Right lobe of liver (tissue), 6 donors: ENCODE measurements around the gene LHB. TPM values are rescaled to one million over a fixed set of nuclear protein-coding genes. Genes with fewer than 3 reads are reported as not detected.

Source experiments
- ATAC-seq, 4 donors: fragments of 200-7000 bp; cut with Tn5 transposase; one replicate each; pipeline ENCODE4 v1.9.1; 2020; ENCODE audit warnings: mild to moderate bottlenecking in 4 of 4, moderate library complexity in 4 of 4
- DNase-seq, 3 donors: peaks; one replicate each; pipeline ENCODE4 v3.0.0-alpha.2; 2020
- H3K27ac ChIP-seq, 3 donors: fragments of 200-600 bp; one replicate each; pipeline ENCODE4 v1.8.0; 2022
- H3K27me3 ChIP-seq, 2 donors: fragments of 200-600 bp; one replicate each; pipeline ENCODE4 v1.8.0; 2022
- H3K36me3 ChIP-seq, 4 donors: fragments of 200-600 bp; sonication (generic) in 1 of 4; one replicate each; pipeline versions ENCODE4 v1.5.1 to v1.8.0; 2017 to 2022; ENCODE audit warnings: control low read depth in 1 of 4
- H3K4me1 ChIP-seq, 4 donors: fragments of 200-600 bp; sonication (generic) in 1 of 4; one replicate each; pipeline versions ENCODE4 v1.5.1 to v1.8.0; 2017 to 2022; ENCODE audit warnings: control low read depth in 1 of 4
- H3K4me3 ChIP-seq, 3 donors: fragments of 200-600 bp; one replicate each; pipeline ENCODE4 v1.8.0; 2022
- H3K9me3 ChIP-seq, 4 donors: fragments of 200-600 bp; sonication (generic) in 1 of 4; one replicate each; pipeline versions ENCODE4 v1.5.1 to v1.8.0; 2017 to 2022; ENCODE audit warnings: control low read depth in 1 of 4
- CTCF ChIP-seq, 4 donors: fragments of 200-600 bp in 3 of 4; fragments of 450-650 bp in 1 of 4; IDR thresholded peaks; one replicate each; pipeline versions ENCODE4 v1.5.1 to v1.8.0; 2016 to 2022; ENCODE audit warnings: antibody characterized with exemption in 4 of 4, mild to moderate bottlenecking in 2 of 4
- POLR2A ChIP-seq: fragments of 450-650 bp; IDR thresholded peaks from one replicate; pipeline ENCODE4 v1.6.1; 2017; ENCODE audit warnings: antibody characterized with exemption, mild to moderate bottlenecking
- WGBS: methylation state at CpG from one replicate; pipeline ENCODE4 v1.1.6; 2018; ENCODE audit warnings: low coverage, low lambda C conversion rate; ENCODE audit not compliant: insufficient coverage; ENCODE audit errors: missing lambda C conversion rate; 5-methylcytosine and 5-hydroxymethylcytosine counted together
- intact Hi-C, 2 donors: fragments of 100-400 bp; cut with DNase I; formaldehyde crosslinking; loops; one replicate each; pipeline versions ENCODE4 v1.11.2 to v1.14.1; 2022
- total RNA-seq, 6 experiments: library from RNA; depleted of rRNA in 2 of 6; stranded (reverse); fragments of >200 nt in 2 of 6; fragmentation: NEBNext Ultra II Directional in 3 of 6; extraction: Animal tissue kit (Norgen Biotek cat#: 25700) in 3 of 6; gene quantifications; one replicate each; pipeline versions ENCODE4 v1.1.0 to v1.2.4, GENCODE V29; 2016 to 2023
- donor health status: DM: no; HTN: yes; CAD: no.
- donor health status: DM: no; HTN: no; CAD: no.
- donor health status: DM: no; HTN: no; CAD: no.
- donor health status: DM: no; HTN: yes; CAD: no.
- donor health status: DM: no; HTN: yes; CAD: no.

The LHB gene
- total RNA-seq, 6 experiments from 2014 or later: not detected

- no peak overlapping the region for H3K27ac ChIP-seq
- ATAC-seq: no peak
- WGBS: 60% methylated on average over 2 of the region's 2 CpGs
- H3K36me3 ChIP-seq: peaks cover 0 to 43% (median 3%) of the 10 kb centered on the region in 4 donors
- no peak for DNase-seq
- H3K4me1 ChIP-seq: no peaks in the 10 kb centered on the region
- TF ChIP-seq CTCF (IDR thresholded peaks at IDR 0.05) (no peak), POLR2A (no peak)
- no peaks in the 10 kb centered on the region for H3K9me3 ChIP-seq
- no peak overlapping the region for H3K4me3 ChIP-seq
- intact Hi-C loops: no loop called here
- H3K27me3 ChIP-seq: no peaks in the 10 kb centered on the region
Observed at GRCh38 chr19:48977061-48977460, 39.8 kb downstream of the LHB start.

- Histone ChIP-seq H3K4me1 (no peaks in the 10 kb centered on the region), H3K9me3 (no peaks in the 10 kb centered on the region), H3K4me3 (no peak overlapping the region), H3K36me3 (peaks cover 0 to 34% (median 3%) of the 10 kb centered on the region in 4 donors), H3K27me3 (no peaks in the 10 kb centered on the region), H3K27ac (no peak overlapping the region)
- TF ChIP-seq POLR2A: no peak
- TF ChIP-seq CTCF (IDR thresholded peaks at IDR 0.05): no peak
- ATAC-seq (peak in 2 of 4 donors; percentile 29 to 43), DNase-seq (no peak)
- 89% methylated on average over 10 of the region's 13 CpGs for WGBS
- intact Hi-C loops: no loop called here
Observed at GRCh38 chr19:48975947-48976847, 40.7 kb downstream of the LHB start.

GRCh38 chr19:48970923-48971395 is 45.9 kb downstream of the LHB start:
- 1% methylated on average over 11 of the region's 19 CpGs for WGBS
- ATAC-seq (peak; percentile 20 to 69 (median 46)), DNase-seq (peak; percentile 74 to 84 (median 78))
- TF ChIP-seq POLR2A (no peak), CTCF (IDR thresholded peaks at IDR 0.05) (peak; percentile 88 to 97 (median 91))
- no peak overlapping the region for H3K27ac ChIP-seq
- H3K4me3 ChIP-seq: no peak overlapping the region
- no peaks in the 10 kb centered on the region for H3K27me3 ChIP-seq
- intact Hi-C loops: no loop called here
- H3K36me3 ChIP-seq: peaks cover 0 to 44% (median 3%) of the 10 kb centered on the region in 4 donors
- H3K4me1 ChIP-seq: peaks cover 0 to 11% (median 0%) of the 10 kb centered on the region in 4 donors
- no peaks in the 10 kb centered on the region for H3K9me3 ChIP-seq

GRCh38 chr19:48970139-48970766 is 46.6 kb downstream of the LHB start:
- intact Hi-C loops: no loop called here
- peaks cover 0 to 50% (median 5%) of the 10 kb centered on the region in 4 donors for H3K36me3 ChIP-seq
- DNase-seq (peak in 1 of 3 donors; percentile 34), ATAC-seq (no peak)
- H3K27ac ChIP-seq: no peak overlapping the region
- peaks cover 0 to 11% (median 0%) of the 10 kb centered on the region in 4 donors for H3K4me1 ChIP-seq
- H3K27me3 ChIP-seq: no peaks in the 10 kb centered on the region
- no peak overlapping the region for H3K4me3 ChIP-seq
- no peak for TF ChIP-seq CTCF (IDR thresholded peaks at IDR 0.05)
- TF ChIP-seq POLR2A: no peak
- H3K9me3 ChIP-seq: no peaks in the 10 kb centered on the region
- WGBS: 80% methylated on average over 10 of the region's 23 CpGs
